RWPE1 (cell line): Measurements from ENCODE around the gene XYLB.

Source experiments
- CTCF ChIA-PET: fragments of 350-600 bp; sonication (Branson Sonifier 250); formaldehyde crosslinking; extraction: SDS; loops from one replicate; lab custom pipeline; 2021; lab: Yijun Ruan, JAX
- POLR2A ChIA-PET: fragments of 400-600 bp; formaldehyde crosslinking; extraction: SDS; loops from one replicate; lab custom pipeline; 2020; ENCODE audit warnings: antibody characterized with exemption; ENCODE audit not compliant: low non-redundant PET; lab: Yijun Ruan, JAX
- DNase-seq: peaks from one replicate; pipeline ENCODE4 v3.0.0; 2012; ENCODE audit warnings: low spot score
- H3K27ac ChIP-seq: fragments of 450-650 bp; 2 replicates; pipeline ENCODE4 v1.5.1; 2017
- TF ChIP-seq, protein P1 (sequence below): fragments of 450-650 bp; conservative IDR thresholded peaks from 2 replicates; pipeline ENCODE4 v1.5.1; 2017; ENCODE audit warnings: low read depth, mild to moderate bottlenecking

XYLB gene

DNA sequence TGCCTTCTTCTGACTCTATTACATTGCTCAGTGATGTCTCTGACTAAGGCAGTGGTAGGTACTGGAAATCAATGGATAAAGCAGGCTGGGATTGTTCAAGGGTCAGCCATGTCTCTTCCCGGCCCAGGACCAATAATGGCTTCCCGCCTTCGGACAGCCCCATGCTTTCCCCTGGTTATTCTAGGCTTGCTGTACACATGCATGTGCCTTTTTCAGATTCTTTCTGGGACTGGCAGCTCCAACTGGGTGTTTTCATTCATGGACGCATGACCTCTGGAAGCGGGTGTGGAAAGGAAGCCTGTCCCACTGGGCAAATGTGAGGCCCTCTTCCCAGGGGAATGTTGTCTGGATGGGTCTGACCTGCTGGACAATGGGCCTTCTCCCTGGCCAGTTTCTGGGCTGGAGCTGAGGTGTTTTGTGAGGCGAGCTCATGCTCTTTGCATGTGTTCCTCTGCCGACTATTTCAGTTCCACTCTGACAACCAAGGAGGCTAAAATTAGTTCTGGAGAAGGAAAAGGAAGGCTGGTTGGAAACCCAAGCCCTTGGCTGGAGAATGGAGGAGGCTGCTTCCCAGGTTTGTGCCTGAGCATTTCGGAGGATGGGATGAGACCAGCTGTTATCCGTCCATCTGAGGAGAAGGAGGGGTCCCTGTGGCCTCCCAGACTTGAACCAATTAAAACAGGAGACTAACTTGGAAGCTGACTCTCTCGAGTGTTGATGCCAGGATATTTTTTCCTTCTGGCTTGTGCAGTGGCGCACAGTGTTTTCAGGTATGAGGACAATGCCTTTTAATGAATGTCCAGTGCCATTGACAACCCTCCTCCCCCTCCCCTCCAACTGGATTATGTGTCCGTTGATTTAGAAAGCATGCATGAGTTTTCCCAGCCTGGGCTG lies 114.0 kb downstream of the XYLB start:
- TF ChIP-seq, protein P1, sequence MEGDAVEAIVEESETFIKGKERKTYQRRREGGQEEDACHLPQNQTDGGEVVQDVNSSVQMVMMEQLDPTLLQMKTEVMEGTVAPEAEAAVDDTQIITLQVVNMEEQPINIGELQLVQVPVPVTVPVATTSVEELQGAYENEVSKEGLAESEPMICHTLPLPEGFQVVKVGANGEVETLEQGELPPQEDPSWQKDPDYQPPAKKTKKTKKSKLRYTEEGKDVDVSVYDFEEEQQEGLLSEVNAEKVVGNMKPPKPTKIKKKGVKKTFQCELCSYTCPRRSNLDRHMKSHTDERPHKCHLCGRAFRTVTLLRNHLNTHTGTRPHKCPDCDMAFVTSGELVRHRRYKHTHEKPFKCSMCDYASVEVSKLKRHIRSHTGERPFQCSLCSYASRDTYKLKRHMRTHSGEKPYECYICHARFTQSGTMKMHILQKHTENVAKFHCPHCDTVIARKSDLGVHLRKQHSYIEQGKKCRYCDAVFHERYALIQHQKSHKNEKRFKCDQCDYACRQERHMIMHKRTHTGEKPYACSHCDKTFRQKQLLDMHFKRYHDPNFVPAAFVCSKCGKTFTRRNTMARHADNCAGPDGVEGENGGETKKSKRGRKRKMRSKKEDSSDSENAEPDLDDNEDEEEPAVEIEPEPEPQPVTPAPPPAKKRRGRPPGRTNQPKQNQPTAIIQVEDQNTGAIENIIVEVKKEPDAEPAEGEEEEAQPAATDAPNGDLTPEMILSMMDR = no peak
- ChIA-PET CTCF (no interaction called here), POLR2A (no interaction called here)

More for the DNA sequence above, 114.0 kb downstream of the XYLB start:
- DNase-seq = no peak
- H3K27ac ChIP-seq = peak overlapping the region; percentile 5; the same call in 1 of the 2 replicates
